NCI-H526 treated with DMSO at 0.1 percent for 48 hours (cell line): ENCODE data around the gene THTPA.
"Not testable (repeated sequence)": the region's sequence is repeated elsewhere in the genome, so short reads cannot be mapped to it uniquely, and the experiment has no call there.

Source experiments
- DNase-seq: peaks from one replicate; lab custom pipeline; 2025; lab: John Stamatoyannopoulos, UW

THTPA gene

DNA sequence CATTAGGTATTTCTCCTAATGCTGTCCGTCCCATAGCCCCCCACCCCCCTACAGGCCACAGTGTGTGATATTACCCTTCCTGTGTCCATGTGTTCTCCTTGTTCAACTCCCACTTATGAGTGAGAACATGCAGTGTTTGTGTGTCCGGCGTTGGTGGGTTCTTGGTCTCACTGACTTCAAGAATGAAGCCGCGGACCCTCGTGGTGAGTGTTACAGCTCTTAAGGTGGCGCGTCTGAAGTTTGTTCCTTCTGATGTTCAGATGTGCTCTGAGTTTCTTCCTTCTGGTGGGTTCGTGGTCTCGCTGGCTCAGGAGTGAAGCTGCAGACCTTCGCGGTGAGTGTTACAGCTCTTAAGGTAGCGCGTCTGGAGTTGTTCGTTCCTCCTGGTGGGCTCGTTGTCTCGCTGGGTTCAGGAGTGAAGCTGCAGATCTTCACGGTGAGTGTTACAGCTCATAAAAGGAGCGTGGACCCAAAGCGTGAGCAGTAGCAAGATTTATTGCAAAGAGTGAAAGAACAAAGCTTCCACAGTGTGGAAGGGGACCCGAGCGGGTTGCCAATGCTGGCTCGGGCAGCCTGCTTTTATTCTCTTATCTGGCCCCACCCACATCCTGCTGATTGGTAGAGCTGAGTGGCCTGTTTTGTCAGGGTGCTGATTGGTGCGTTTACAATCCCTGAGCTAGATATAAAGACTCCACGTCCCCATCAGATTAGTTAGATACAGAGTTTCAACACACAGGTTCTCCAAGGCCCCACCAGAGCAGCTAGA lies 27.9 kb downstream of the THTPA start:
- DNase-seq, result not testable (repeated sequence)

DNA sequence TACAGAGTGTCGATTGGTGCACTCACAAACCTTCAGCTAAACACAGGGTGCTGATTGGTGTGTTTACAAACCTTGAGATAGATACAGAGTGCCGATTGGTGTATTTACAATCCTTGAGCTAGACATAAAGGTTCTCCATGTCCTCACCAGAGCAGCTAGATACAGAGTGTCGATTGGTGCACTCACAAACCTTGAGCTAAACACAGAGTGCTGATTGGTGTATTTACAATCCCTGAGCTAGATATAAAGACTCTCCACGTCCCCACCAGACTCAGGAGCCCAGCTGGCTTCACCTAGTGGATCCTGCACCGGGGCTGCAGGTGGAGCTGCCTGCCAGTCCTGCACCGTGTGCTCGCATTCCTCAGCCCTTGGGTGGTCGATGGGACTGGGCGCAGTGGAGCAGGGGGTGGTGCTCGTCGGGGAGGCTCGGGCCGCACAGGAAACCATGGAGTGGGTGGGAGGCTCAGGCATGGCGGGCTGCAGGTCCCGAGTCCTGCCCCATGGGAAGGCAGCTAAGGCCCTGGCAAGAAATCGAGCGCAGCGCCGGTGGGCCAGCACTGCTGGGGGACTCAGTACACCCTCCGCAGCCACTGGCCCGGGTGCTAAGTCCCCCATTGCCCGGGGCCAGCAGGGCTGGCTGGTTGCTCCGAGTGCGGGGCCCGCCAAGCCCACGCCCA lies 28.6 kb downstream of the THTPA start:
- DNase-seq, result not testable (repeated sequence)

DNA sequence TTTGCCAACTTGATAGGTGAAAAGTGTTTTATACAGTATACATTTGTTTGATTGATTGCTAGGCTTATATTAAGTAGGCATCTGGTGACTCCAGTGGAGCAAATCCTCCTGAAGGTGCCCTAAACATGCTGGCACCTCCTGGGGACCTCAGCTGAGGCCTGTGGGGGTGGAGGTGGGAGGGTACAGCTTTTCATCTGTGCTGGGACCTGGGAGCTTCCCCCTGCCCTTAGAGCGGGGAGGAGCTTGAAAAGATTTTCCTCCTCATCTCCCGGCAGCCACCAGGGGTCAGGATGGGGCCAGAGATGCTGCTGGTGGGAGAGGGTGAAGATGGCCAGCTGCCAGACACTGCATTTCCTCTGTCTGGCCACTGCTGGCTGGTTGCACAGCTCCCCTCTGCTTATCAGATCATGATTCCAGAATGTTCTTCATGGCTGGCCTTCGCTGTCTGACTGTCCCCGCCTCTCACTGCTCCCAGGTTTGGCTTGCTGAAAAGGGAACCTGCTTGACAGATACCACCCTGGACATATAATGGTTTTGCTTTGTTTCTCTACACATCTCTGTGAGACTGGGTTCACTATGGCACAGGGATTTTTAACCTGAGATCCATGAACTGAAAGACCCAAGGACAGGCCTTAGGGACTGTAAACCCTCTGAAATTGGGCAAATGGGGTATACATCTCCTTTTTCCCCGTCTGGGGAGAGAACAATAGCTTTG lies 33.0 kb downstream of the THTPA start:
- DNase-seq, result peak; percentile 32

DNA sequence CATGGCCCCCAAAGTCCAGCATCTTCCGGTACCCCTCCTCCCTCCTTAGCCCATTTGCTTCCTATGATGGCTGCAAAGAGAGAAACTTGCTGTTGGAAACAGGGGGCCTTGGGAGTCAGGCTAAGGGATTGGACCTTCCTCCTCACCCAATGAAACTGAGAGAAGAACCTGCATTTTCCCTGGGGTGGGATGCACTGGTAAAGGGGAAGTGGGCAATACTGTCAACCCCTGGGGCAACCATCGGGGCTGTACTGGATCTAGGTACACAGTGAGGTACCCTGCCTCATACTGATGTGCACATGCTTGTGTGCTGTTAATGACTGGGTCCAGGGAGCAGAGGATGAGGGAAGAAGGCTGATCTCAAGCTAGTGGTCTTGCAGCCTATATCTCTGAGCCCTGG lies 33.5 kb downstream of the THTPA start:
- DNase-seq, result no peak

DNA sequence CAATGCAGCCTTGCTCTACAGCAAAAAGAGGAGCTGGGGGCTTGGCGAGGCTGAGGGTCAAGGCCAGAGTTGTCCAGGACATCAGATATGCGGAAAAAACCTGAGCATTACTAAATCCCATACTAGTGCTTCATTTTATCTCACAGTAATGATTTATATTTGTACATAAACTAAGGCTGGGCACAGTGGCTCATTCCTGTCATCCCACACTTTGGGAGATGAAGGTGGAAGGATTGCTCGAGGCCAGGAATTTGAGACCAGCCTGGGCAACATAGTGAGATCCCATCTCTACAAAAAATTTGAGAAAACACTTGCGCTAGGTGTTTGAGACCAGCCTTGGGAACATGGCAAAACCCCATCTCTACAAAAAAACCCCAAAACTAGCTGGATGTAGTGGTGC lies 34.1 kb downstream of the THTPA start:
- DNase-seq, result no peak

DNA sequence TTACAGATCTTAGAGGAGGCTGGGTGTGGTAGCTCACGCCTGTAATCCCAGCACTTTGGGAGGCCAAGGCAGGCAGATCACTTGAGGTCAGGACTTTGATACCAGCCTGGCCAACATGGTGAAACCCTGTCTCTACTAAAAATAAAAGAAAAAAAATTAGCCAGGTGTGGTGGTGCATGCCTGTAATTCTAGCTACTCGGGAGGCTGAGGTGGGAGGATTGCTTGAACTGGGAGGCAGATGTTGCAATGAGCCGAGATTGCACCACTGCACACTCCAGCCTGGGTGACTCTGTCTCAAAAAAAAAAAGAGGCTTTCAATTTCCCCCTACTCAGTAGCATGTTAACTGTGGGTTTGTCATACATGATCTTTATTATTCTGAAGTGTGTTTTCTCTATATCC lies 38.1 kb downstream of the THTPA start:
- DNase-seq, result not testable (repeated sequence)

DNA sequence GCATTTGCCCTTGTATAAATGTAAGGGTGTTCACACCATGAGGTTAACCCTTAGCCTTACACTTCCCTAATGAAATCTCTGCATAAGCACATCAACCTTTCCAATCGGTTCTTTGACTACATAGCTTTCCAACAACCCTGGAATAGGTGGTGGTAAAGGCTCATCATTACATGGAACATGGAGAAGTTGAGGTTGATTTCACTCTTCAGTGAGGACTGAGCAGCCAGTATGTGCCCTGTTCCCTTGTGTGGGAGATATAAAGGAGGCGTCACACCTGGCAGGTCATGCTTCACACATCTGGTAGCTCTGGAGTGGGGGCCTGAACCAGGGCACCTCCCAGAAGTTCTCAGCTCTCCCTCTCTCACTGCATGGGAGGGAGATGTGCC lies 44.2 kb downstream of the THTPA start:
- no peak for DNase-seq

DNA sequence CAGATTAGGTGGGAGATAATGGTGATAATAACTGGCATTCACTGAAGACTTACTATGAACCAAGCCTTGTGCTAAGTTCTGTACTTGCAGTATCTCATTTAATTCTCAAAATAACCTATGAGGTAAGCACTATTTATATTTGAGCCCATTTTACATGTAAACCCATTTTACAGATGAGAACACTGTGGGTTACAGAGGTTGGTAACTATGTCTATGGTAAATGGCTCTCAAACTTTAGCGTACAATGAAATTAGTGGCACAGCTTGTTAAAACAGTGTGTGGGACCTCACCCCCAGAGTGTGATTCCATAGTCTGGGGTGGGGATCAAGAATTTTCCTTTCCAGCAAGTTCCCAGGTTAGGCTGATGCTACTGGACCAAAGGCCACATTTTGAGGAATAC lies 44.7 kb downstream of the THTPA start:
- DNase-seq, result no peak

DNA sequence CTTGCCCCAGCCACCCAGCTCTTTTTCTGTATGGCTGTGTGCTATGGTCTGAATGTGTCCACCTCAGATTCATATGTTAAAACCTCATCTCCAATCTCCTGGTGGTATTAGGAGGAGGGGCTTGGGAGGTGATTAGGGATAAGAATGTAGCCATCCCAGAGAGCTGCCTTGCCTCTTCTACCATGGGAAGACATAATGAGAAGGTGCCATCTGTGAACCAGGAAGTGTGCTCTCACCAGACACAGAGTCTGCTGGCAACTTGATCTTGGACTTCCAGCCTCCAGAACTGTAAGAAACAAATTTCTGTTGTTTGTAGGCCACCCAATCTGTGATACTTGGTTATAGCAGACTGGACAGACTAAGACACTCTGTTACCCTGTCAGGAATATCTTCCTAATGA lies 45.4 kb downstream of the THTPA start:
- no peak for DNase-seq

DNA sequence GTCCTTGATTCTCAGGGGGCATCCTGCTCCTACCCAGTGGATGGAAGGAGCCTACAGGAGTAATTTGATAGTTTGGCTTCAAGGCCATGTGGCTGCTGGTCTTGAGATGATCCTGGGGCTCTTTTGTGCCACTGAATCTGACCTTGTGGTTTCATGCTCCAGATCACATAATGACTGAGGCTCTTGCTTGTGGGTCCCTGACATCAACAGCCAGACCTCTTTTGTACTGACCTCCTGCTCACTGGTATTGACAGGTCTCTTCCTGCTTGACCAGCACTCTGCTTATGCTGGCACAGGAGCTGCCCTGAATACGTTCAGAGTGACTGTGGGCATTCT lies 45.7 kb downstream of the THTPA start:
- DNase-seq, result no peak

DNA sequence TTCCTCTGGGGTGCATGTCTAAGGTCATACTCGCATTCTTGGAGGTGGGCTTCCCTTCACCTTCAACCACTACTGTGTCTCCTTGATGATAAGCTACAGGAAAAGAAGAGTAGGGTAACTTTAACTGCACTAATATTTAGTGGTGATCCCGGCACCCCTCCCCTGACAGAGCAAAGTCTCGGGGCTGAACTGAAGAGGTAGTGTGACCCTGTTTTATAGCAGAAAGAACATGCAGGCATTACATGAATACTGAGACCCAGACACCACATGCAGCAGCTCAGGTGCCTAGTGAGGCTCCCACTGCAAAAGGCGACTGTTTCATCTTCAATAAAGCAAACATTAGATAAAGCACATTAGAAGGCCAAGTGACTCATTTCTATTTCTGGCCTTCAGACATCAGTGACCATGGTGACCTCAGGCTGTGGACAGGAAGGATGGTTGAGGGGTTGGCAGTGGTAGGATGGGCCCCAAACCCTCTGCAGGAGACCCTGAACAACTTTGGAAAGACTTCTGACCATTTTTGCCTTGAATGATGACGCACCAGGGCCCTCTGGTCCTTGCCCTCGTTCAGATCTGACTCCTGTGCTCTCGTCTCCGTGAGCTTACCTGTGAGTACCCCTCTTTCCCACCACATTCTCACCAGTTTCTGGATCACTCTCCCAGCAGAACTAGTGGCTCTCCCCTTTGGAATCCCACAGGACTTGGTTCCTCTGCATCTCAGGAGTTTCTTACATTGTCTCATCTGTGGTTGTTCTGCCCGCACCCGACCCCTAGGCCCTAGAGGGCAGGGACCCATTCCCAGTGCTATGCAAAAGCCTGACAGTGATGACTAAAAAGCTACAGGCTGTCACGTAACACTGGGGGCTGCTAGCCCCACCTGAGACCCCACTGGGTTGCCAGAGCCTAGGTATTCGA lies 46.4 kb downstream of the THTPA start:
- no peak for DNase-seq

DNA sequence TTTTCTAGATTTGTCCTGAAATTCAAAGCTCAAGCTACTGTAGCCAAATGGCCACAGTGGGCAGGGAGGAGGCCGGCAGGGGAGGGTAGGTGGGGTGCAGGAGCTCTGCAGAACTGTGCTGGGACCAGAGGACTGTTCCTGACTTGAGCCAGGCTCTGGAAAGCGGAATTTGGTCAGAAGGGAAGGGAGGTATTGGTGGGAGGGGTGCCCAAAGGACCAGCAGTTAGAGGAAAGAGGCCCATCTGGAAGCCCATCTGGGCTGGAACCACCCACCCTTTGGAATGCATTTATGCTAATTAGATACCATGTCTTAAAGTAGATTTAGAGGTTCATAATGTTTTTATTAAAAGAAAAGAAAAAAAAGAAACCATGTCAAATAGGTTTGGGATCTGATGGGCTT lies 47.0 kb downstream of the THTPA start:
- no peak for DNase-seq

DNA sequence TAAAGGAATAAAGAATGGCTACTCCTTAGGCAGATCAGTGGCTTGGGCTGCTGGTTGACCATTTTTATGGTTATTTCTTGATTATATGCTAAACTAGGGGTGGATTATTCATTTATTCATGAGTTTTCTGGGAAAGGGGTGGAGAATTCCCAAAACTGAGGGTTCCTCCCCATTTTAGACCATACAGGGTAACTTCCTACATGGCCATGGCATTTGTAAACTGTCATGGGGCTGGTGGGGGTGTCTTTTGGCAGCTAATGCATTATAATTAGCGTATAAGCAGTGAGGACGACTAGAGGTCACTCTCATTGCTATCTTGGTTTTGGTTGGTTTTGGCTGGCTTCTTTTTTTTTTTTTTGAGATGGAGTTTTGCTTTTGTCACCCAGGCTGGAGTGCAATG lies 48.1 kb downstream of the THTPA start:
- no peak for DNase-seq

DNA sequence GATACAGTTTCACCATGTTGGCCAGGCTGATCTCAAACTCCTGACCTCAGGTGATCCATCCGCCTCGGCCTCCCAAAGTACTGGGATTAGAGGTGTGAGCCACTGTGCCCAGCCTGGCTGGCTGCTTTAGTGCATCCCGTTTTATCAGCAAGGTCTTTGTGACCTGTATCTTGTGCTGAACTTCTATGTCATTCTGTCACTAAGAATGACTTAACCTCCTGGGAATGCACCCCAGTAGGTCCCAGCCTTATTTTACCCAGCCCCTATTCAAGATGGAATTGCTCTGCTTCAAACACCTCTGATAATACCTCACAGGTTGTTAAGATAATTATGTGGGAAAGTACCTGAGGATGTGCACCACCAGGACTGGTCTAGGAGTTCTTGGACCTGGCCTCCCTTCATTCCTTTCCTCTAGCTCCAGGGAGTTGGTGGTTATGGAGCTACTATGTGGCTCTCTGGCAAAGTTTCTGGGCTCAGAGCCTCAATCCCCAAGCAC lies 48.7 kb downstream of the THTPA start:
- DNase-seq, result no peak

DNA sequence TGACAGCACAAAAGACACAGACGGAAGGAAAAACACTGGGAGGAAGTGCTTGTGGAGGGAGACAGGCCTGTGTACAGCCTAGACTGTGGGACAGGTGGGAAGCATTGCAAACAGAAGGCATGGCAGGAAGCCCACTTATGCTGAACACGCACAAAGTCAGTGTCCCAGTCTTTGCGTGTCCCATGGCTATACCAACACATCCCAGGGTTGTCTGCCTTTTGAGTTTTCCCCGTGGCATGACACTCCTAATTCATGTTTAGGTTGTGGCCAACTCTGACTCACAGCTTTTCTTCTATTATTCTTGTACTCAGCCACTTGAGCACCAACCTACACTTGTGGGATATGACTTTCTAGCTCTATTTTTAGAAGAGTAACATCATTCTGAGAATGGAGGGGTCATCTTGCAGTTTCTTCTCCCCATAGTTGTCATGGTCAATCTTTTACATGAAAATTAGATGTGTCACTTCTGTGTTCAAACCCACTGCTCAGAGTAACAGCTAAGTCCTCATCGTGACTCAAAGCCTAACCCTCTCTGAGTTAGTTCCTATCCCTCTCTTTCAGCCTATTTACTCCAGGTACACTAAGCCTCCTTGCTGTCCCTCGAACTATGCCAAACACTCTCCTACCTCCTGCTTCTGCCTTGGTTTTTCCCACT lies 50.0 kb downstream of the THTPA start:
- DNase-seq, result no peak

DNA sequence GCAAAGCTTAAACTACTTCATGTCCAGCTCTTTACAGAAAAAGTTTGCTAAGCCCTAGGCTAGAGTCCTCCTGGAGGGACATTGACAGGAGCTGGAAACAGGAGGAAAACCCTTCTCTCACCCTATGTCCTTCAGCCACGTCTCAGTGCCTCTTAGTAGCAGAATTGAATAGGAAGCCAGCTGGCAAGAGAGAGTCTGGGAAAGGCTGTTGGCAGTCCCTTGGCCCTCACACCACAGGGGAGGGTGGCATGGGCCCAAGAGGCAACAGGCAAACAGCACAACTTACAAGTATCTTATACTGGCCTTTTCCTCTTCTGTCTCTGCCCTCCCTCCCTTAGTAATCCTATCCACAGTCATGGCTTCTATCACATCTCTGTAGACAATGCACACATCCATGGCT lies 52.4 kb downstream of the THTPA start:
- no peak for DNase-seq

DNA sequence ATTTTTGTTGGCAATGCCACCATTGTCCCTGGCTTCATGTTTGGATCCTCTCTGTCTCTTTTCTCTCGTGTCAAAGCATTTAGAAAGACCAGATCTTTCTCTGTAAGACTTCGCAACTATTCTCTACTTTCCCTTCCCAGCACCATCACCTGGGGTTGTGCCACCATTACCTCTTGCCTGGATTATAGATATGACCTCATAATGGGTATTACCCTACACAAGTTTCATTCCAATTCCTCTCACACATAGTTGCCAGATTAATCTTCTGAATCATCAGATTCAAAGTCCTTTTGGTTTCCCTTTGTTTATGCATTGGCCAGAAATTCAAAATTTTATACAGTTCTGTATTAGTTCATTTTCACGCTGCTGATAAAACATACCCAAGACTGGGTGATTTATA lies 52.9 kb downstream of the THTPA start:
- no peak for DNase-seq

DNA sequence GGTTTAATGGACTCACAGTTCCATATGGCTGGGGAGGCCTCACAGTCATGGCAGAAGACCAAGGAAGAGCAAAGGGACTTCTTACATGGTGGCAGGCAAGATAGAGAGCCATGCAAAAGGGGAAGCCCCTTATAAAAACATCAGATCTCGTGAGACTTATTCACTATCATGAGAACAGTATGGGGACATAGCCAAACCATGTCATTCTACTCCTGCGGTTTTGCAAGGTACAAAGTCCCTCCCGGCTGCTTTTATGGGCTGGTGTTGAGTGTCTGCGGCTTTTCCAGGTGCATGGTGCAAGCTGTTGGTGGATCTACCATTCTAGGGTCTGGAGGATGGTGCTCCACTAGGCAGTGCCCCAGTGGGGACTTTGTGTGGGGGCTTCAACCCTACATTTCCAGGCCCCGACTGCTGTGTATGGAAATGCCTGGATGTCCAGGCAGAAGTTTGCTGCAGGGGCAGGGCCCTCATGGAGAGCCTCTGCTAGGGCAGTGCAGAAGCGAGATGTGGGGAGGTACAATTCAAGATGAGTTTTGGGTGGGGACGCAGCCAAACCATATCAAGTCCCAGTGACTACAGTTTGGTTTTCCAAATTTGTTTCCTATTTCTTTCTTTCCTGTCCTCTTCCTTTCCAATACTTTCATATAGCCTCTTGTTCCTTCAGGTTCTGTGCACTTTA lies 53.5 kb downstream of the THTPA start:
- DNase-seq, result not testable (repeated sequence)
